Measurements from ENCODE around the gene FNIP2.

DNA sequence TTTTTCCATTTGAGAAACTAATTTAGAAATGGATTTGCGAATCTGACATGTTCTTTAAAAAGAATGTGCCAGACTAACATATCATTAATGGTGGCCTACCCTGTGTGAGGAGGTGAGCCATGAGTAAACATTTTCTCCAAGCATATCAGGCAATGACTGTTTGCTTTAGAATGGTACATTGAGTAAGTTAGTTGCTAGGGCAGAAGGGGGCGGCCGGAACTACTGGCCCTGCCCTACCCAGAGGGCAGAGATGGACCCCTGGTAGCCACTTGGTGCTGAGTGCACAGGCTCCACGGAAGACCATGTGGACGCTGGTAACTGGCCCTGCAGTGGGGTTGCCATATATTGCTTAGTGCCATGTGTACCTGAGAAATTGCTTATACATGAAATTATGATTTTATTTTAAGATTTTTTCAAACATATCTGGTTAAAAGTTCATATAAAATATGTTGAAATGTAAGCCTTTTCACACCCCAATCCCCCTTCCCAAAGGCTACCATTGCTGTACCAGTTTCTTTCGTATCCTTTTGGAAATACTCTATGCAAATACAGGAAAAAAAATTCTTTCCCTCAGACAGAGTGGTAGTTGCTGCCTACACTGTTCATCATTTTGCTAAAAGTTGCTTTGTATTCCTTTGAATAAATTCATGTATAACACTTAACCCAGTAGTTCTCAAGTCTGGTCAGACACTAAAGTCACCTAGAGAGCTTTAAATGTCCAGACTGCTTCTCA is 8.8 kb downstream of the FNIP2 start:
- TF ChIP-seq, protein P1, sequence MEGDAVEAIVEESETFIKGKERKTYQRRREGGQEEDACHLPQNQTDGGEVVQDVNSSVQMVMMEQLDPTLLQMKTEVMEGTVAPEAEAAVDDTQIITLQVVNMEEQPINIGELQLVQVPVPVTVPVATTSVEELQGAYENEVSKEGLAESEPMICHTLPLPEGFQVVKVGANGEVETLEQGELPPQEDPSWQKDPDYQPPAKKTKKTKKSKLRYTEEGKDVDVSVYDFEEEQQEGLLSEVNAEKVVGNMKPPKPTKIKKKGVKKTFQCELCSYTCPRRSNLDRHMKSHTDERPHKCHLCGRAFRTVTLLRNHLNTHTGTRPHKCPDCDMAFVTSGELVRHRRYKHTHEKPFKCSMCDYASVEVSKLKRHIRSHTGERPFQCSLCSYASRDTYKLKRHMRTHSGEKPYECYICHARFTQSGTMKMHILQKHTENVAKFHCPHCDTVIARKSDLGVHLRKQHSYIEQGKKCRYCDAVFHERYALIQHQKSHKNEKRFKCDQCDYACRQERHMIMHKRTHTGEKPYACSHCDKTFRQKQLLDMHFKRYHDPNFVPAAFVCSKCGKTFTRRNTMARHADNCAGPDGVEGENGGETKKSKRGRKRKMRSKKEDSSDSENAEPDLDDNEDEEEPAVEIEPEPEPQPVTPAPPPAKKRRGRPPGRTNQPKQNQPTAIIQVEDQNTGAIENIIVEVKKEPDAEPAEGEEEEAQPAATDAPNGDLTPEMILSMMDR (conservative IDR thresholded peaks at IDR 0.05 in 1 of 2, IDR thresholded peaks at IDR 0.05 in 1 of 2; ENCODE audit: low read depth in 1 of 2, low read length in 2 of 2): no peak
- no peak for TF ChIP-seq EZH2 (IDR thresholded peaks at IDR 0.05; ENCODE audit: low read length, missing control alignments)
